ENCODE results near the gene GRN. TPM values are rescaled to one million over a fixed set of nuclear protein-coding genes. Genes with fewer than 3 reads are reported as not detected.

The GRN gene
- total and polyA plus RNA-seq, 9 of the 15 experiments (the other 6 are each of a cell fraction or from before 2014, with no cell fraction given), result 5.4 to 75.3 (median 20.7) TPM

GRCh38 chr17:44389723-44390202, 44.7 kb downstream of the GRN start (continued):
- TF ChIP-seq NBN (IDR thresholded peaks at IDR 0.05; ENCODE audit: low read depth) (no peak), ZNF699 (CRISPR knock-in tag; IDR thresholded peaks at IDR 0.05; ENCODE audit: insufficient replicate concordance) (no peak), SP1 (CRISPR knock-in tag; IDR thresholded peaks at IDR 0.05) (no peak; the same call in 1 of the 2 replicates), ZNF780A (CRISPR knock-in tag; IDR thresholded peaks at IDR 0.05) (no peak), NFYB (IDR thresholded peaks at IDR 0.05; ENCODE audit: extremely low read depth, insufficient read length) (no peak), PHB2 (IDR thresholded peaks at IDR 0.05; ENCODE audit: low read depth) (0 out of 2 replicates have a peak, but pooled peaks have one; percentile 11), FOS (IDR thresholded peaks at IDR 0.05; ENCODE audit: extremely low read depth, insufficient read length) (no peak), ZZZ3 (IDR thresholded peaks at IDR 0.05) (no peak), RCOR1 (IDR thresholded peaks at IDR 0.05; ENCODE audit: borderline replicate concordance in 1 of 2, low read depth in 2 of 2, low read length in 2 of 2) (peak; percentile 78 to 82), ZEB2 (IDR thresholded peaks at IDR 0.05) (no peak), BCL6 (CRISPR knock-in tag; IDR thresholded peaks at IDR 0.05) (no peak), ETV5 (CRISPR knock-in tag; IDR thresholded peaks at IDR 0.05; ENCODE audit: low read depth) (peak; percentile 77; the same call in 1 of the 2 replicates), SMARCA4 (IDR thresholded peaks at IDR 0.05) (peak; percentile 81), KDM1A (IDR thresholded peaks at IDR 0.05) (peak; percentile 70 to 79; a peak in 3 of 4 replicates), RBM39 (optimal IDR thresholded peaks at IDR 0.05; ENCODE audit: low read depth, low read length) (no peak), ZNF134 (CRISPR knock-in tag; conservative IDR thresholded peaks at IDR 0.05) (no peak), MED1 (CRISPR knock-in tag; IDR thresholded peaks at IDR 0.05; ENCODE audit: borderline replicate concordance) (no peak), ZNF253 (CRISPR knock-in tag; conservative IDR thresholded peaks at IDR 0.05) (no peak), JUN (IDR thresholded peaks at IDR 0.05; ENCODE audit: borderline replicate concordance, low read depth, low read length) (no peak), JUN (CRISPR knock-in tag; IDR thresholded peaks at IDR 0.05; ENCODE audit: borderline replicate concordance) (no peak), BCOR (IDR thresholded peaks at IDR 0.05) (peak; percentile 80)
- TF ChIP-seq, protein P1, sequence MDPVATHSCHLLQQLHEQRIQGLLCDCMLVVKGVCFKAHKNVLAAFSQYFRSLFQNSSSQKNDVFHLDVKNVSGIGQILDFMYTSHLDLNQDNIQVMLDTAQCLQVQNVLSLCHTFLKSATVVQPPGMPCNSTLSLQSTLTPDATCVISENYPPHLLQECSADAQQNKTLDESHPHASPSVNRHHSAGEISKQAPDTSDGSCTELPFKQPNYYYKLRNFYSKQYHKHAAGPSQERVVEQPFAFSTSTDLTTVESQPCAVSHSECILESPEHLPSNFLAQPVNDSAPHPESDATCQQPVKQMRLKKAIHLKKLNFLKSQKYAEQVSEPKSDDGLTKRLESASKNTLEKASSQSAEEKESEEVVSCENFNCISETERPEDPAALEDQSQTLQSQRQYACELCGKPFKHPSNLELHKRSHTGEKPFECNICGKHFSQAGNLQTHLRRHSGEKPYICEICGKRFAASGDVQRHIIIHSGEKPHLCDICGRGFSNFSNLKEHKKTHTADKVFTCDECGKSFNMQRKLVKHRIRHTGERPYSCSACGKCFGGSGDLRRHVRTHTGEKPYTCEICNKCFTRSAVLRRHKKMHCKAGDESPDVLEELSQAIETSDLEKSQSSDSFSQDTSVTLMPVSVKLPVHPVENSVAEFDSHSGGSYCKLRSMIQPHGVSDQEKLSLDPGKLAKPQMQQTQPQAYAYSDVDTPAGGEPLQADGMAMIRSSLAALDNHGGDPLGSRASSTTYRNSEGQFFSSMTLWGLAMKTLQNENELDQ (CRISPR knock-in tag; IDR thresholded peaks at IDR 0.05; ENCODE audit: borderline replicate concordance), result no peak
- TF ChIP-seq, protein P2, sequence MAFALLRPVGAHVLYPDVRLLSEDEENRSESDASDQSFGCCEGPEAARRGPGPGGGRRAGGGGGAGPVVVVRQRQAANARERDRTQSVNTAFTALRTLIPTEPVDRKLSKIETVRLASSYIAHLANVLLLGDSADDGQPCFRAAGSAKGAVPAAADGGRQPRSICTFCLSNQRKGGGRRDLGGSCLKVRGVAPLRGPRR (CRISPR knock-in tag; IDR thresholded peaks at IDR 0.05), result no peak
- TF ChIP-seq, protein P3, sequence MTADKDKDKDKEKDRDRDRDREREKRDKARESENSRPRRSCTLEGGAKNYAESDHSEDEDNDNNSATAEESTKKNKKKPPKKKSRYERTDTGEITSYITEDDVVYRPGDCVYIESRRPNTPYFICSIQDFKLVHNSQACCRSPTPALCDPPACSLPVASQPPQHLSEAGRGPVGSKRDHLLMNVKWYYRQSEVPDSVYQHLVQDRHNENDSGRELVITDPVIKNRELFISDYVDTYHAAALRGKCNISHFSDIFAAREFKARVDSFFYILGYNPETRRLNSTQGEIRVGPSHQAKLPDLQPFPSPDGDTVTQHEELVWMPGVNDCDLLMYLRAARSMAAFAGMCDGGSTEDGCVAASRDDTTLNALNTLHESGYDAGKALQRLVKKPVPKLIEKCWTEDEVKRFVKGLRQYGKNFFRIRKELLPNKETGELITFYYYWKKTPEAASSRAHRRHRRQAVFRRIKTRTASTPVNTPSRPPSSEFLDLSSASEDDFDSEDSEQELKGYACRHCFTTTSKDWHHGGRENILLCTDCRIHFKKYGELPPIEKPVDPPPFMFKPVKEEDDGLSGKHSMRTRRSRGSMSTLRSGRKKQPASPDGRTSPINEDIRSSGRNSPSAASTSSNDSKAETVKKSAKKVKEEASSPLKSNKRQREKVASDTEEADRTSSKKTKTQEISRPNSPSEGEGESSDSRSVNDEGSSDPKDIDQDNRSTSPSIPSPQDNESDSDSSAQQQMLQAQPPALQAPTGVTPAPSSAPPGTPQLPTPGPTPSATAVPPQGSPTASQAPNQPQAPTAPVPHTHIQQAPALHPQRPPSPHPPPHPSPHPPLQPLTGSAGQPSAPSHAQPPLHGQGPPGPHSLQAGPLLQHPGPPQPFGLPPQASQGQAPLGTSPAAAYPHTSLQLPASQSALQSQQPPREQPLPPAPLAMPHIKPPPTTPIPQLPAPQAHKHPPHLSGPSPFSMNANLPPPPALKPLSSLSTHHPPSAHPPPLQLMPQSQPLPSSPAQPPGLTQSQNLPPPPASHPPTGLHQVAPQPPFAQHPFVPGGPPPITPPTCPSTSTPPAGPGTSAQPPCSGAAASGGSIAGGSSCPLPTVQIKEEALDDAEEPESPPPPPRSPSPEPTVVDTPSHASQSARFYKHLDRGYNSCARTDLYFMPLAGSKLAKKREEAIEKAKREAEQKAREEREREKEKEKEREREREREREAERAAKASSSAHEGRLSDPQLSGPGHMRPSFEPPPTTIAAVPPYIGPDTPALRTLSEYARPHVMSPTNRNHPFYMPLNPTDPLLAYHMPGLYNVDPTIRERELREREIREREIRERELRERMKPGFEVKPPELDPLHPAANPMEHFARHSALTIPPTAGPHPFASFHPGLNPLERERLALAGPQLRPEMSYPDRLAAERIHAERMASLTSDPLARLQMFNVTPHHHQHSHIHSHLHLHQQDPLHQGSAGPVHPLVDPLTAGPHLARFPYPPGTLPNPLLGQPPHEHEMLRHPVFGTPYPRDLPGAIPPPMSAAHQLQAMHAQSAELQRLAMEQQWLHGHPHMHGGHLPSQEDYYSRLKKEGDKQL (CRISPR knock-in tag; IDR thresholded peaks at IDR 0.05; ENCODE audit: borderline replicate concordance), result no peak

Data from K562 (cell line).